ENCODE measurements around the gene PRPF40B. TPM values are rescaled to one million over a fixed set of nuclear protein-coding genes. Genes with fewer than 3 reads are reported as not detected.

PRPF40B gene
- total and polyA plus RNA-seq, 2 experiments from 2014 or later = 11.1 to 30.1 TPM

GRCh38 chr12:49636574-49636973, 13.2 kb downstream of the PRPF40B start:
- Histone ChIP-seq H4K20me1 (ENCODE audit: insufficient read depth, poor library complexity, severe bottlenecking) (no peaks in the 10 kb centered on the region), H3K4me2 (no peak overlapping the region), H3K79me2 (no peaks in the 10 kb centered on the region), H3K4me1 (ENCODE audit: insufficient read depth) (peaks cover 4% of the 10 kb centered on the region), H2AFZ (no peak overlapping the region), H3K36me3 (replicated peaks; ENCODE audit: insufficient read depth, low read depth) (no peaks in the 10 kb centered on the region), H3K27ac (peak overlapping the region; percentile 63), H3K27me3 (no peaks in the 10 kb centered on the region), H3K4me3 (no peak overlapping the region), H3K9me3 (ENCODE audit: low read depth) (no peaks in the 10 kb centered on the region), H3K9me2 (replicated peaks; ENCODE audit: insufficient read depth) (no peaks in the 10 kb centered on the region)
- no peak for DNase-seq (ENCODE audit: low spot score)
- 89% methylated on average over 13 of the region's 13 CpGs for WGBS (ENCODE audit: low lambda C conversion rate, missing lambda C conversion rate)
- TF ChIP-seq EZH2 (IDR thresholded peaks at IDR 0.05; ENCODE audit: borderline replicate concordance) (no peak), EZH2phosphoT487 (IDR thresholded peaks at IDR 0.05; ENCODE audit: low read depth, severe bottlenecking, unreplicated experiment) (no peak)
- TF ChIP-seq, protein P1, sequence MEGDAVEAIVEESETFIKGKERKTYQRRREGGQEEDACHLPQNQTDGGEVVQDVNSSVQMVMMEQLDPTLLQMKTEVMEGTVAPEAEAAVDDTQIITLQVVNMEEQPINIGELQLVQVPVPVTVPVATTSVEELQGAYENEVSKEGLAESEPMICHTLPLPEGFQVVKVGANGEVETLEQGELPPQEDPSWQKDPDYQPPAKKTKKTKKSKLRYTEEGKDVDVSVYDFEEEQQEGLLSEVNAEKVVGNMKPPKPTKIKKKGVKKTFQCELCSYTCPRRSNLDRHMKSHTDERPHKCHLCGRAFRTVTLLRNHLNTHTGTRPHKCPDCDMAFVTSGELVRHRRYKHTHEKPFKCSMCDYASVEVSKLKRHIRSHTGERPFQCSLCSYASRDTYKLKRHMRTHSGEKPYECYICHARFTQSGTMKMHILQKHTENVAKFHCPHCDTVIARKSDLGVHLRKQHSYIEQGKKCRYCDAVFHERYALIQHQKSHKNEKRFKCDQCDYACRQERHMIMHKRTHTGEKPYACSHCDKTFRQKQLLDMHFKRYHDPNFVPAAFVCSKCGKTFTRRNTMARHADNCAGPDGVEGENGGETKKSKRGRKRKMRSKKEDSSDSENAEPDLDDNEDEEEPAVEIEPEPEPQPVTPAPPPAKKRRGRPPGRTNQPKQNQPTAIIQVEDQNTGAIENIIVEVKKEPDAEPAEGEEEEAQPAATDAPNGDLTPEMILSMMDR (IDR thresholded peaks at IDR 0.05; ENCODE audit: poor library complexity) = no peak

- H3K79me2 ChIP-seq = no peaks in the 10 kb centered on the region
- no peak overlapping the region for H3K4me3 ChIP-seq
- H3K4me1 ChIP-seq (ENCODE audit: insufficient read depth) = peaks cover 4% of the 10 kb centered on the region
- no peaks in the 10 kb centered on the region for H3K36me3 ChIP-seq (replicated peaks; ENCODE audit: insufficient read depth, low read depth)
- no peaks in the 10 kb centered on the region for H3K27me3 ChIP-seq
- TF ChIP-seq, protein P1 (IDR thresholded peaks at IDR 0.05; ENCODE audit: poor library complexity) = peak; percentile 70
- no peak for TF ChIP-seq EZH2 (IDR thresholded peaks at IDR 0.05; ENCODE audit: borderline replicate concordance)
- H3K9me3 ChIP-seq (ENCODE audit: low read depth) = no peaks in the 10 kb centered on the region
- no peaks in the 10 kb centered on the region for H3K9me2 ChIP-seq (replicated peaks; ENCODE audit: insufficient read depth)
- no peaks in the 10 kb centered on the region for H4K20me1 ChIP-seq (ENCODE audit: insufficient read depth, poor library complexity, severe bottlenecking)
- peak overlapping the region; percentile 63 for H3K27ac ChIP-seq
- H2AFZ ChIP-seq = no peak overlapping the region
- DNase-seq (ENCODE audit: low spot score) = peak; percentile 72
- peak overlapping the region; percentile 52 for H3K4me2 ChIP-seq
- 26% methylated on average over 4 of the region's 9 CpGs for WGBS (ENCODE audit: low lambda C conversion rate, missing lambda C conversion rate)
Observed at GRCh38 chr12:49636979-49637755, 13.8 kb downstream of the PRPF40B start.

GRCh38 chr12:49641748-49642369, 18.5 kb downstream of the PRPF40B start:
- peaks cover 4% of the 10 kb centered on the region for H3K4me1 ChIP-seq (ENCODE audit: insufficient read depth)
- no peak for TF ChIP-seq EZH2phosphoT487 (IDR thresholded peaks at IDR 0.05; ENCODE audit: low read depth, severe bottlenecking, unreplicated experiment)
- TF ChIP-seq EZH2 (IDR thresholded peaks at IDR 0.05; ENCODE audit: borderline replicate concordance) = no peak
- TF ChIP-seq, protein P1 (IDR thresholded peaks at IDR 0.05; ENCODE audit: poor library complexity) = no peak
- H3K36me3 ChIP-seq (replicated peaks; ENCODE audit: insufficient read depth, low read depth) = no peaks in the 10 kb centered on the region
- no peak for DNase-seq (ENCODE audit: low spot score)
- H3K4me2 ChIP-seq = no peak overlapping the region
- no peak overlapping the region for H2AFZ ChIP-seq
- H3K27me3 ChIP-seq = no peaks in the 10 kb centered on the region
- no peaks in the 10 kb centered on the region for H3K79me2 ChIP-seq
- no peak overlapping the region for H3K4me3 ChIP-seq
- H3K9me2 ChIP-seq (replicated peaks; ENCODE audit: insufficient read depth) = no peaks in the 10 kb centered on the region
- no peaks in the 10 kb centered on the region for H4K20me1 ChIP-seq (ENCODE audit: insufficient read depth, poor library complexity, severe bottlenecking)
- no peaks in the 10 kb centered on the region for H3K9me3 ChIP-seq (ENCODE audit: low read depth)
- 95% methylated on average over 17 of the region's 17 CpGs for WGBS (ENCODE audit: low lambda C conversion rate, missing lambda C conversion rate)
- H3K27ac ChIP-seq = peak overlapping the region; percentile 72
